Measurements from ENCODE around the gene CLINT1. TPM values are rescaled to one million over a fixed set of nuclear protein-coding genes. Genes with fewer than 3 reads are reported as not detected.

CLINT1 gene
- total and polyA plus RNA-seq, 2 experiments from 2014 or later, result 71.7 to 101 TPM

- TF ChIP-seq, protein P1, sequence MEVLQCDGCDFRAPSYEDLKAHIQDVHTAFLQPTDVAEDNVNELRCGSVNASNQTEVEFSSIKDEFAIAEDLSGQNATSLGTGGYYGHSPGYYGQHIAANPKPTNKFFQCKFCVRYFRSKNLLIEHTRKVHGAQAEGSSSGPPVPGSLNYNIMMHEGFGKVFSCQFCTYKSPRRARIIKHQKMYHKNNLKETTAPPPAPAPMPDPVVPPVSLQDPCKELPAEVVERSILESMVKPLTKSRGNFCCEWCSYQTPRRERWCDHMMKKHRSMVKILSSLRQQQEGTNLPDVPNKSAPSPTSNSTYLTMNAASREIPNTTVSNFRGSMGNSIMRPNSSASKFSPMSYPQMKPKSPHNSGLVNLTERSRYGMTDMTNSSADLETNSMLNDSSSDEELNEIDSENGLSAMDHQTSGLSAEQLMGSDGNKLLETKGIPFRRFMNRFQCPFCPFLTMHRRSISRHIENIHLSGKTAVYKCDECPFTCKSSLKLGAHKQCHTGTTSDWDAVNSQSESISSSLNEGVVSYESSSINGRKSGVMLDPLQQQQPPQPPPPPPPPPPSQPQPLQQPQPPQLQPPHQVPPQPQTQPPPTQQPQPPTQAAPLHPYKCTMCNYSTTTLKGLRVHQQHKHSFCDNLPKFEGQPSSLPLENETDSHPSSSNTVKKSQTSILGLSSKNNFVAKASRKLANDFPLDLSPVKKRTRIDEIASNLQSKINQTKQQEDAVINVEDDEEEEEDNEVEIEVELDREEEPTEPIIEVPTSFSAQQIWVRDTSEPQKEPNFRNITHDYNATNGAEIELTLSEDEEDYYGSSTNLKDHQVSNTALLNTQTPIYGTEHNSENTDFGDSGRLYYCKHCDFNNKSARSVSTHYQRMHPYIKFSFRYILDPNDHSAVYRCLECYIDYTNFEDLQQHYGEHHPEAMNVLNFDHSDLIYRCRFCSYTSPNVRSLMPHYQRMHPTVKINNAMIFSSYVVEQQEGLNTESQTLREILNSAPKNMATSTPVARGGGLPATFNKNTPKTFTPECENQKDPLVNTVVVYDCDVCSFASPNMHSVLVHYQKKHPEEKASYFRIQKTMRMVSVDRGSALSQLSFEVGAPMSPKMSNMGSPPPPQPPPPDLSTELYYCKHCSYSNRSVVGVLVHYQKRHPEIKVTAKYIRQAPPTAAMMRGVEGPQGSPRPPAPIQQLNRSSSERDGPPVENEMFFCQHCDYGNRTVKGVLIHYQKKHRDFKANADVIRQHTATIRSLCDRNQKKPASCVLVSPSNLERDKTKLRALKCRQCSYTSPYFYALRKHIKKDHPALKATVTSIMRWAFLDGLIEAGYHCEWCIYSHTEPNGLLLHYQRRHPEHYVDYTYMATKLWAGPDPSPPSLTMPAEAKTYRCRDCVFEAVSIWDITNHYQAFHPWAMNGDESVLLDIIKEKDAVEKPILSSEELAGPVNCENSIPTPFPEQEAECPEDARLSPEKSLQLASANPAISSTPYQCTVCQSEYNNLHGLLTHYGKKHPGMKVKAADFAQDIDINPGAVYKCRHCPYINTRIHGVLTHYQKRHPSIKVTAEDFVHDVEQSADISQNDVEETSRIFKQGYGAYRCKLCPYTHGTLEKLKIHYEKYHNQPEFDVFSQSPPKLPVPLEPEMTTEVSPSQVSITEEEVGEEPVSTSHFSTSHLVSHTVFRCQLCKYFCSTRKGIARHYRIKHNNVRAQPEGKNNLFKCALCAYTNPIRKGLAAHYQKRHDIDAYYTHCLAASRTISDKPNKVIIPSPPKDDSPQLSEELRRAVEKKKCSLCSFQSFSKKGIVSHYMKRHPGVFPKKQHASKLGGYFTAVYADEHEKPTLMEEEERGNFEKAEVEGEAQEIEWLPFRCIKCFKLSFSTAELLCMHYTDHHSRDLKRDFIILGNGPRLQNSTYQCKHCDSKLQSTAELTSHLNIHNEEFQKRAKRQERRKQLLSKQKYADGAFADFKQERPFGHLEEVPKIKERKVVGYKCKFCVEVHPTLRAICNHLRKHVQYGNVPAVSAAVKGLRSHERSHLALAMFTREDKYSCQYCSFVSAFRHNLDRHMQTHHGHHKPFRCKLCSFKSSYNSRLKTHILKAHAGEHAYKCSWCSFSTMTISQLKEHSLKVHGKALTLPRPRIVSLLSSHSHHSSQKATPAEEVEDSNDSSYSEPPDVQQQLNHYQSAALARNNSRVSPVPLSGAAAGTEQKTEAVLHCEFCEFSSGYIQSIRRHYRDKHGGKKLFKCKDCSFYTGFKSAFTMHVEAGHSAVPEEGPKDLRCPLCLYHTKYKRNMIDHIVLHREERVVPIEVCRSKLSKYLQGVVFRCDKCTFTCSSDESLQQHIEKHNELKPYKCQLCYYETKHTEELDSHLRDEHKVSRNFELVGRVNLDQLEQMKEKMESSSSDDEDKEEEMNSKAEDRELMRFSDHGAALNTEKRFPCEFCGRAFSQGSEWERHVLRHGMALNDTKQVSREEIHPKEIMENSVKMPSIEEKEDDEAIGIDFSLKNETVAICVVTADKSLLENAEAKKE (CRISPR knock-in tag; IDR thresholded peaks at IDR 0.05), result no peak
- no peak for TF ChIP-seq NANOG (IDR thresholded peaks at IDR 0.05; ENCODE audit: borderline replicate concordance)
- no peak for TF ChIP-seq EZH2phosphoT487 (IDR thresholded peaks at IDR 0.05; ENCODE audit: unreplicated experiment)
- no peak for TF ChIP-seq ZNF114 (CRISPR knock-in tag; IDR thresholded peaks at IDR 0.05)
- TF ChIP-seq, protein P2, sequence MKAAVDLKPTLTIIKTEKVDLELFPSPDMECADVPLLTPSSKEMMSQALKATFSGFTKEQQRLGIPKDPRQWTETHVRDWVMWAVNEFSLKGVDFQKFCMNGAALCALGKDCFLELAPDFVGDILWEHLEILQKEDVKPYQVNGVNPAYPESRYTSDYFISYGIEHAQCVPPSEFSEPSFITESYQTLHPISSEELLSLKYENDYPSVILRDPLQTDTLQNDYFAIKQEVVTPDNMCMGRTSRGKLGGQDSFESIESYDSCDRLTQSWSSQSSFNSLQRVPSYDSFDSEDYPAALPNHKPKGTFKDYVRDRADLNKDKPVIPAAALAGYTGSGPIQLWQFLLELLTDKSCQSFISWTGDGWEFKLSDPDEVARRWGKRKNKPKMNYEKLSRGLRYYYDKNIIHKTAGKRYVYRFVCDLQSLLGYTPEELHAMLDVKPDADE (IDR thresholded peaks at IDR 0.05), result no peak
- no peak for TF ChIP-seq STAT1 (IDR thresholded peaks at IDR 0.05; ENCODE audit: unreplicated experiment)
- TF ChIP-seq, protein P3, sequence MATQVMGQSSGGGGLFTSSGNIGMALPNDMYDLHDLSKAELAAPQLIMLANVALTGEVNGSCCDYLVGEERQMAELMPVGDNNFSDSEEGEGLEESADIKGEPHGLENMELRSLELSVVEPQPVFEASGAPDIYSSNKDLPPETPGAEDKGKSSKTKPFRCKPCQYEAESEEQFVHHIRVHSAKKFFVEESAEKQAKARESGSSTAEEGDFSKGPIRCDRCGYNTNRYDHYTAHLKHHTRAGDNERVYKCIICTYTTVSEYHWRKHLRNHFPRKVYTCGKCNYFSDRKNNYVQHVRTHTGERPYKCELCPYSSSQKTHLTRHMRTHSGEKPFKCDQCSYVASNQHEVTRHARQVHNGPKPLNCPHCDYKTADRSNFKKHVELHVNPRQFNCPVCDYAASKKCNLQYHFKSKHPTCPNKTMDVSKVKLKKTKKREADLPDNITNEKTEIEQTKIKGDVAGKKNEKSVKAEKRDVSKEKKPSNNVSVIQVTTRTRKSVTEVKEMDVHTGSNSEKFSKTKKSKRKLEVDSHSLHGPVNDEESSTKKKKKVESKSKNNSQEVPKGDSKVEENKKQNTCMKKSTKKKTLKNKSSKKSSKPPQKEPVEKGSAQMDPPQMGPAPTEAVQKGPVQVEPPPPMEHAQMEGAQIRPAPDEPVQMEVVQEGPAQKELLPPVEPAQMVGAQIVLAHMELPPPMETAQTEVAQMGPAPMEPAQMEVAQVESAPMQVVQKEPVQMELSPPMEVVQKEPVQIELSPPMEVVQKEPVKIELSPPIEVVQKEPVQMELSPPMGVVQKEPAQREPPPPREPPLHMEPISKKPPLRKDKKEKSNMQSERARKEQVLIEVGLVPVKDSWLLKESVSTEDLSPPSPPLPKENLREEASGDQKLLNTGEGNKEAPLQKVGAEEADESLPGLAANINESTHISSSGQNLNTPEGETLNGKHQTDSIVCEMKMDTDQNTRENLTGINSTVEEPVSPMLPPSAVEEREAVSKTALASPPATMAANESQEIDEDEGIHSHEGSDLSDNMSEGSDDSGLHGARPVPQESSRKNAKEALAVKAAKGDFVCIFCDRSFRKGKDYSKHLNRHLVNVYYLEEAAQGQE (IDR thresholded peaks at IDR 0.05; ENCODE audit: unreplicated experiment), result no peak
Measured at GRCh38 chr5:157845914-157846598, 12.9 kb downstream of the CLINT1 start (continued).
